HG02938 (cell line): ENCODE data around the gene GABRB1.

Source experiments
- ATAC-seq: cut with Tn5 transposase; IDR thresholded peaks from one replicate; pipeline ENCODE4 v1.9.1; 2021; ENCODE audit warnings: mild to moderate bottlenecking, moderate library complexity; ENCODE audit not compliant: unreplicated experiment

The GABRB1 gene

DNA sequence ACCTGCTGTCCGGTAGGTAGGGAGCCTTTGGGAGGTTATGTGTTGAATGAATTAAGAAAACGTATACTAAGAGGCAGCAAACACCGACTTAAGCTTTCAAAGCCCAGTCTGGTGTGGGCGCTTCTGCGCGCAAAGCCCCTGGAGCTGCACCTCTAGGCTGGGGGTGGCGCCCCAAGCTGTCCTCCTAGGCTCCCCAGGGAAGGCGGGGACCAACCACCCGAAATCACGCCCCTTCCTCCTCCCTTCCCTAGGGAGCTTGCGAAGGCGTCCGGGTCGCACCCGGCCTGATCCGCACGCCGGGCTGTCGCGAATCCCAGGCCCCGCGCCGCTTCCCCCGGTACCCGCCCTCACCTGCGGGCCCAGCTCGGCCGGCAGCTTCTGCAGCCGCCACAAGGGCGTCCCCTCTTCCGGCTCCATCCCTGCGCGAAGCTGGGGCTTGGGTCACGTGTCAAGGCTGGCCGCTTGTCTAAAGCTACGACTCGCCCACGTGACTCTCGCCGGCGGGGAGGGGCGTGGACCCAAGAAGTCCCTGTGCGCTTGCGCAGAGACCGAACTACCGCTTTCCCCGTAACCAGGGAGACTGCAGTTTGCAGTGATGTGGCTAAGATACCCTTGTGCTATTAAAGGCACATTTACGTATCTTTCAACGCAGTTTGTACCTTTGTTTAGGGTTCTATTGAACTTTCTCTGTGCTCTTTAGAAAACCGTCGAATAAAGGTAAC is 432.0 kb downstream of the GABRB1 start, which contains the start of gene COMMD8:
TSS of gene COMMD8 (minus strand) at position 468 of the 722 bp plus-strand sequence. CDS start at position 417, 51 bp downstream.
- peak; percentile 85 for ATAC-seq

DNA sequence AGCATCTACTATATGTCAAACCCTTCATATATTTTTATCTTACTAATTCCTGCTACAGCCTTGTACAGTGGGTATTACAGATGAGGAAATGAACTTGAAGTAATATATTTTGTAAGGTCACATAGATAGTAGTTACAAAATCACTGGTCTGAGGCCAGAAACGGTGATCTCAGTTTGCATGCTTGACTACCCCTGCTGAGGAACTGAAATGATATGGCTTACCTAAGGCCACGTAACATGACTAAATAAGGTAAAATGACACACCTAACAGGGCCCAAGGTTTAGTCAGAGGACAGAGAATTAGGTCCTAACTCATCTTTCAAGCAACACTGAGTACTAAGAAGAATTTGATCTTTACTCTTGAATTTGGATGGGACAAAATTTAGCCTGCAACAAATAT is 433.6 kb downstream of the GABRB1 start:
- ATAC-seq, result peak; percentile 44

DNA sequence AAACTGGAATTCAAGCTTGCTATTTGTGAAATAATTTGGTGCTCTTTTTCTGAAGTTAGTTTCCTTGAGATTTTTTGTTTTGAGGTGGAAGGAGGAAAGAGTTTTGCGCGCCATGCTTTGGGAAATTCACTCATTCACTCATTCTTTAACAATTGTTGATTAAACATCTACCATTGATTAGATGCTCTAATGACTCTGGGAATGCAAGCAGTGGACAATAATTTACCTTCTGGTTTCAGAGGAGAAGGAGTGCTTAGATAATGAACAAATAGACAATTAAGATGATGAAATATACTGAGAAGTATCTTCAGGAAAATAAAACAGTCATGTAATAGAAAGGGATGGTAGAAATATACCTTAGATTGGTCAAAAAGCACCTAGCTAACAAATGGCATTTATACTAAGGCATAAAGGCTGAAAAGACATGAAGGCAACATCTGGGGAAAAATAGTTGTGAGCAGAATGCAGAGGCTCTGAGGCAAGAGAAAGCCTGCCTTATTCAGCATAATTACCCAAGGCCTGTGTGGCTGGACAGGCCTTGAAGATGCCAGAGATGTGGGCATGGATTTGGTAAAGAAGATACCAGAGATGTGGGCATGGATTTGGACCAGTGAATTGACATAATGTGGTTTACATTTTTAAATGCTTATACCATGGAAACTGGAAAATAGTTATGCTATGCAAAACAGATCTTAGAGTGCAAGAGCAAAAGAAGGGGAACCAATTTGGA is 434.9 kb downstream of the GABRB1 start:
- ATAC-seq, result no peak

GRCh38 chr4:47468706-47469365 is 437.5 kb downstream of the GABRB1 start:
- ATAC-seq, result no peak

DNA sequence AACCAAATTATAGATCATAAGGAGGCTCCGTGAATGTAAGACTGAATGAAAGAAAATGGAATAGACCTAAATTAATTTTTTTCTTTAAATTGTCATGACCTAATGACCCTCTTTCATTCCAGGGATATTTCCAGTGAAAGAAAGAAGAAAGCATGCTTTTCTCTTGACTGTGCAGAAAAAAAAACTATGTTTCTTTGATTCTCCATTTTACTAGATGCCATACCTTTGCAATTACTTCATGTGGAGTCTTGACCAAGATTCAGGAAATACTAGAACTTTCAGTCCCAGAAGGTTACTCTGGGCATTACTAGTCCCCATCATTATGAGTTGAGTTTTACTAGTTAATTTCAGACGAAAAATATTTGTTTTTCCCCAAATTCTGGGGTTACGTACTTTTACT is 438.6 kb downstream of the GABRB1 start:
- no peak for ATAC-seq

- ATAC-seq, result no peak
Observed at GRCh38 chr4:47471064-47471463, 439.7 kb downstream of the GABRB1 start.

GRCh38 chr4:47471591-47471990 is 440.2 kb downstream of the GABRB1 start:
- no peak for ATAC-seq

- no peak for ATAC-seq
Observed at GRCh38 chr4:47473141-47473750, 441.9 kb downstream of the GABRB1 start.

GRCh38 chr4:47474799-47475198 is 443.4 kb downstream of the GABRB1 start:
- ATAC-seq, result no peak

- no peak for ATAC-seq
Observed at GRCh38 chr4:47475411-47475810, 444.0 kb downstream of the GABRB1 start.
